GM23338 (cell line): ENCODE results near the gene HPRT1.

Source experiments
- EZH2 ChIP-seq: fragments of 200-600 bp; sonication (generic); IDR thresholded peaks from one replicate; pipeline ENCODE4 v1.8.0; 2017; ENCODE audit warnings: antibody characterized with exemption, mild to moderate bottlenecking, low read depth; ENCODE audit not compliant: unreplicated experiment
- JUNB ChIP-seq: IDR thresholded peaks from one replicate; pipeline ENCODE4 v1.6.1; 2016; ENCODE audit warnings: antibody characterized with exemption; ENCODE audit not compliant: unreplicated experiment
- POLR2AphosphoS5 ChIP-seq: IDR thresholded peaks from 2 replicates; pipeline ENCODE4 v1.6.1; 2016; ENCODE audit warnings: antibody characterized with exemption, low read depth
- STAT1 ChIP-seq: IDR thresholded peaks from one replicate; pipeline ENCODE4 v1.6.1; 2016; ENCODE audit warnings: antibody characterized with exemption; ENCODE audit not compliant: unreplicated experiment
- ZNF331 ChIP-seq: fragments of 250-450 bp; sonication (Bioruptor Pico); IDR thresholded peaks from 2 replicates; pipeline ENCODE4 v1.5.0; 2020; ENCODE audit warnings: low read depth, mild to moderate bottlenecking, moderate library complexity
- TF ChIP-seq, protein P1 (sequence below), 2 experiments: fragments of 200-600 bp in 1 of 2; sonication (generic) in 1 of 2; conservative IDR thresholded peaks; 2 replicates each; pipeline versions ENCODE4 v1.5.1 to v1.6.1; 2016 to 2017; ENCODE audit warnings: antibody characterized with exemption in 2 of 2, low read depth in 2 of 2, mild to moderate bottlenecking in 2 of 2, moderate library complexity in 1 of 2
- TF ChIP-seq, protein P2 (sequence below): IDR thresholded peaks from one replicate; pipeline ENCODE4 v1.6.1; 2018; ENCODE audit warnings: antibody characterized with exemption; ENCODE audit not compliant: unreplicated experiment

DNA sequence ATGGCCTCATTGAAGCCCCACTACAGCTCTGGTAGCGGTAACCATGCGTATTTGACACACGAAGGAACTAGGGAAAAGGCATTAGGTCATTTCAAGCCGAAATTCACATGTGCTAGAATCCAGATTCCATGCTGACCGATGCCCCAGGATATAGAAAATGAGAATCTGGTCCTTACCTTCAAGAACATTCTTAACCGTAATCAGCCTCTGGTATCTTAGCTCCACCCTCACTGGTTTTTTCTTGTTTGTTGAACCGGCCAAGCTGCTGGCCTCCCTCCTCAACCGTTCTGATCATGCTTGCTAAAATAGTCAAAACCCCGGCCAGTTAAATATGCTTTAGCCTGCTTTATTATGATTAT is 876 bp downstream of the HPRT1 start:
- TF ChIP-seq, protein P1, sequence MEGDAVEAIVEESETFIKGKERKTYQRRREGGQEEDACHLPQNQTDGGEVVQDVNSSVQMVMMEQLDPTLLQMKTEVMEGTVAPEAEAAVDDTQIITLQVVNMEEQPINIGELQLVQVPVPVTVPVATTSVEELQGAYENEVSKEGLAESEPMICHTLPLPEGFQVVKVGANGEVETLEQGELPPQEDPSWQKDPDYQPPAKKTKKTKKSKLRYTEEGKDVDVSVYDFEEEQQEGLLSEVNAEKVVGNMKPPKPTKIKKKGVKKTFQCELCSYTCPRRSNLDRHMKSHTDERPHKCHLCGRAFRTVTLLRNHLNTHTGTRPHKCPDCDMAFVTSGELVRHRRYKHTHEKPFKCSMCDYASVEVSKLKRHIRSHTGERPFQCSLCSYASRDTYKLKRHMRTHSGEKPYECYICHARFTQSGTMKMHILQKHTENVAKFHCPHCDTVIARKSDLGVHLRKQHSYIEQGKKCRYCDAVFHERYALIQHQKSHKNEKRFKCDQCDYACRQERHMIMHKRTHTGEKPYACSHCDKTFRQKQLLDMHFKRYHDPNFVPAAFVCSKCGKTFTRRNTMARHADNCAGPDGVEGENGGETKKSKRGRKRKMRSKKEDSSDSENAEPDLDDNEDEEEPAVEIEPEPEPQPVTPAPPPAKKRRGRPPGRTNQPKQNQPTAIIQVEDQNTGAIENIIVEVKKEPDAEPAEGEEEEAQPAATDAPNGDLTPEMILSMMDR (conservative IDR thresholded peaks at IDR 0.05; ENCODE audit: low read depth in 2 of 2) = no peak
- TF ChIP-seq STAT1 (no peak), JUNB (no peak), EZH2 (no peak), POLR2AphosphoS5 (no peak), ZNF331 (CRISPR knock-in tag) (no peak)
- TF ChIP-seq, protein P2, sequence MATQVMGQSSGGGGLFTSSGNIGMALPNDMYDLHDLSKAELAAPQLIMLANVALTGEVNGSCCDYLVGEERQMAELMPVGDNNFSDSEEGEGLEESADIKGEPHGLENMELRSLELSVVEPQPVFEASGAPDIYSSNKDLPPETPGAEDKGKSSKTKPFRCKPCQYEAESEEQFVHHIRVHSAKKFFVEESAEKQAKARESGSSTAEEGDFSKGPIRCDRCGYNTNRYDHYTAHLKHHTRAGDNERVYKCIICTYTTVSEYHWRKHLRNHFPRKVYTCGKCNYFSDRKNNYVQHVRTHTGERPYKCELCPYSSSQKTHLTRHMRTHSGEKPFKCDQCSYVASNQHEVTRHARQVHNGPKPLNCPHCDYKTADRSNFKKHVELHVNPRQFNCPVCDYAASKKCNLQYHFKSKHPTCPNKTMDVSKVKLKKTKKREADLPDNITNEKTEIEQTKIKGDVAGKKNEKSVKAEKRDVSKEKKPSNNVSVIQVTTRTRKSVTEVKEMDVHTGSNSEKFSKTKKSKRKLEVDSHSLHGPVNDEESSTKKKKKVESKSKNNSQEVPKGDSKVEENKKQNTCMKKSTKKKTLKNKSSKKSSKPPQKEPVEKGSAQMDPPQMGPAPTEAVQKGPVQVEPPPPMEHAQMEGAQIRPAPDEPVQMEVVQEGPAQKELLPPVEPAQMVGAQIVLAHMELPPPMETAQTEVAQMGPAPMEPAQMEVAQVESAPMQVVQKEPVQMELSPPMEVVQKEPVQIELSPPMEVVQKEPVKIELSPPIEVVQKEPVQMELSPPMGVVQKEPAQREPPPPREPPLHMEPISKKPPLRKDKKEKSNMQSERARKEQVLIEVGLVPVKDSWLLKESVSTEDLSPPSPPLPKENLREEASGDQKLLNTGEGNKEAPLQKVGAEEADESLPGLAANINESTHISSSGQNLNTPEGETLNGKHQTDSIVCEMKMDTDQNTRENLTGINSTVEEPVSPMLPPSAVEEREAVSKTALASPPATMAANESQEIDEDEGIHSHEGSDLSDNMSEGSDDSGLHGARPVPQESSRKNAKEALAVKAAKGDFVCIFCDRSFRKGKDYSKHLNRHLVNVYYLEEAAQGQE = no peak
